Upper lobe of right lung (tissue), 1 donor: ENCODE data around the gene CDK14. TPM values are rescaled to one million over a fixed set of nuclear protein-coding genes. Genes with fewer than 3 reads are reported as not detected.

Experiments
- ATAC-seq: fragments of 200-7000 bp; cut with Tn5 transposase; one replicate; pipeline ENCODE4 v1.9.1; 2020; ENCODE audit warnings: mild to moderate bottlenecking, moderate library complexity
- DNase-seq: peaks from one replicate; pipeline ENCODE4 v3.0.0-alpha.2; 2020
- H3K27ac ChIP-seq: fragments of 200-600 bp; one replicate; pipeline ENCODE4 v1.8.0; 2022
- H3K27me3 ChIP-seq: fragments of 200-600 bp; one replicate; pipeline ENCODE4 v1.8.0; 2022; ENCODE audit warnings: mild to moderate bottlenecking
- H3K36me3 ChIP-seq: fragments of 200-600 bp; one replicate; pipeline ENCODE4 v1.8.0; 2022
- H3K4me1 ChIP-seq: fragments of 200-600 bp; one replicate; pipeline ENCODE4 v1.8.0; 2022
- H3K4me3 ChIP-seq: fragments of 200-600 bp; one replicate; pipeline ENCODE4 v1.8.0; 2022; ENCODE audit warnings: mild to moderate bottlenecking
- H3K9me3 ChIP-seq: fragments of 200-600 bp; one replicate; pipeline ENCODE4 v1.8.0; 2022
- CTCF ChIP-seq: fragments of 200-600 bp; IDR thresholded peaks from one replicate; pipeline ENCODE4 v1.8.0; 2022; ENCODE audit warnings: antibody characterized with exemption
- intact Hi-C: fragments of 100-400 bp; cut with DNase I; formaldehyde crosslinking; loops from one replicate; pipeline ENCODE4 v1.11.0; 2022
- total RNA-seq: library from RNA; stranded (reverse); fragmentation: NEBNext Ultra II Directional; extraction: Animal tissue kit (Norgen Biotek cat#: 25700); gene quantifications from one replicate; pipeline ENCODE4 v1.2.1, GENCODE V29; 2021
- donor health status: DM: no; HTN: yes; CAD: no; lungs with severe emphysema.

Gene CDK14
- total RNA-seq, 1 donor from 2014 or later = 47.2 TPM

- intact Hi-C loops = no loop called here
- H3K4me1 ChIP-seq = no peaks in the 10 kb centered on the region
- no peaks in the 10 kb centered on the region for H3K27me3 ChIP-seq
- H3K36me3 ChIP-seq = no peaks in the 10 kb centered on the region
- H3K27ac ChIP-seq = no peak overlapping the region
- H3K4me3 ChIP-seq = no peak overlapping the region
- TF ChIP-seq CTCF = no peak
- ATAC-seq (peak; percentile 43), DNase-seq (no peak)
- no peaks in the 10 kb centered on the region for H3K9me3 ChIP-seq
Observed at GRCh38 chr7:91137153-91137787, 541.1 kb downstream of the CDK14 start.

- Histone ChIP-seq H3K27ac (no peak overlapping the region), H3K36me3 (no peaks in the 10 kb centered on the region), H3K27me3 (no peaks in the 10 kb centered on the region), H3K9me3 (no peaks in the 10 kb centered on the region), H3K4me1 (no peaks in the 10 kb centered on the region), H3K4me3 (no peak overlapping the region)
- intact Hi-C loops = no loop called here
- no peak for TF ChIP-seq CTCF
- no peak for DNase-seq
- ATAC-seq = no peak
Observed at GRCh38 chr7:91137788-91138368, 541.8 kb downstream of the CDK14 start.

GRCh38 chr7:91140286-91140685 is 544.2 kb downstream of the CDK14 start:
- Histone ChIP-seq H3K9me3 (no peaks in the 10 kb centered on the region), H3K27me3 (no peaks in the 10 kb centered on the region), H3K27ac (no peak overlapping the region), H3K4me3 (no peak overlapping the region), H3K4me1 (no peaks in the 10 kb centered on the region), H3K36me3 (no peaks in the 10 kb centered on the region)
- TF ChIP-seq CTCF = no peak
- ATAC-seq (no peak), DNase-seq (no peak)
- intact Hi-C loops = no loop called here

- intact Hi-C loops = no loop called here
- Histone ChIP-seq H3K4me1 (no peaks in the 10 kb centered on the region), H3K27me3 (no peaks in the 10 kb centered on the region), H3K9me3 (no peaks in the 10 kb centered on the region), H3K36me3 (no peaks in the 10 kb centered on the region), H3K27ac (no peak overlapping the region), H3K4me3 (no peak overlapping the region)
- DNase-seq (no peak), ATAC-seq (peak; percentile 41)
- TF ChIP-seq CTCF = no peak
Observed at GRCh38 chr7:91140982-91141381, 544.9 kb downstream of the CDK14 start.

GRCh38 chr7:91142743-91143142 is 546.6 kb downstream of the CDK14 start:
- no peaks in the 10 kb centered on the region for H3K4me1 ChIP-seq
- H3K36me3 ChIP-seq = no peaks in the 10 kb centered on the region
- intact Hi-C loops = no loop called here

More at GRCh38 chr7:91142743-91143142, 546.6 kb downstream of the CDK14 start:
- H3K9me3 ChIP-seq = no peaks in the 10 kb centered on the region
- H3K27ac ChIP-seq = no peak overlapping the region
- ATAC-seq (no peak), DNase-seq (no peak)
- TF ChIP-seq CTCF = no peak
- no peaks in the 10 kb centered on the region for H3K27me3 ChIP-seq
- no peak overlapping the region for H3K4me3 ChIP-seq
